Measurements from ENCODE around the gene AIPL1. TPM values are rescaled to one million over a fixed set of nuclear protein-coding genes. Genes with fewer than 3 reads are reported as not detected.

AIPL1 gene
- total and polyA plus RNA-seq, 2 experiments from 2014 or later: 0.17 to 0.24 TPM

GRCh38 chr17:6428207-6428965, 6.5 kb downstream of the AIPL1 start:
- Histone ChIP-seq H3K79me2 (replicated peaks; ENCODE audit: insufficient read depth) (no peaks in the 10 kb centered on the region), H3K36me3 (ENCODE audit: insufficient read depth) (0 out of 2 replicates have a peak, but pooled peaks cover 3% of the 10 kb centered on the region), H3F3A (replicated peaks; ENCODE audit: low read depth) (no peaks in the 10 kb centered on the region), H2AFZ (no peak overlapping the region), H4K20me1 (replicated peaks; ENCODE audit: insufficient read depth) (no peaks in the 10 kb centered on the region), H3K4me1 (ENCODE audit: insufficient read depth) (no peaks in the 10 kb centered on the region), H3K4me3 (no peak overlapping the region), H3K9me2 (ENCODE audit: insufficient read depth) (no peaks in the 10 kb centered on the region), H3K27me3 (ENCODE audit: insufficient read depth) (no peaks in the 10 kb centered on the region), H3K4me2 (no peak overlapping the region), H3K27ac (ENCODE audit: low read depth) (no peak overlapping the region)
- H3K4me3 Mint-ChIP-seq: no peak overlapping the region
- TF ChIP-seq NANOG (IDR thresholded peaks at IDR 0.05; ENCODE audit: borderline replicate concordance): no peak
- no peak for TF ChIP-seq CTCF (conservative IDR thresholded peaks at IDR 0.05; ENCODE audit: low read depth in 2 of 2)
- TF ChIP-seq STAT1 (IDR thresholded peaks at IDR 0.05; ENCODE audit: unreplicated experiment): no peak
- no peak for TF ChIP-seq CREB1 (CRISPR knock-in tag; IDR thresholded peaks at IDR 0.05; ENCODE audit: low read depth)
- TF ChIP-seq EZH2phosphoT487 (IDR thresholded peaks at IDR 0.05; ENCODE audit: unreplicated experiment): no peak
- no peak for TF ChIP-seq ZNF331 (CRISPR knock-in tag; IDR thresholded peaks at IDR 0.05; ENCODE audit: low read depth)
- TF ChIP-seq EZH2 (IDR thresholded peaks at IDR 0.05; ENCODE audit: low read depth, unreplicated experiment): no peak
- TF ChIP-seq ZNF114 (CRISPR knock-in tag; IDR thresholded peaks at IDR 0.05): no peak
- TF ChIP-seq REST (IDR thresholded peaks at IDR 0.05; ENCODE audit: unreplicated experiment): no peak
- no peak for TF ChIP-seq POLR2AphosphoS5 (IDR thresholded peaks at IDR 0.05; ENCODE audit: low read depth)
- TF ChIP-seq ETS1 (IDR thresholded peaks at IDR 0.05): no peak
- TF ChIP-seq ZNF462 (CRISPR knock-in tag; IDR thresholded peaks at IDR 0.05): no peak
- ATAC-seq (no peak), DNase-seq (ENCODE audit: low spot score) (no peak)
- peaks cover 20% of the 10 kb centered on the region for H3K9me3 Mint-ChIP-seq
- no peak overlapping the region for H3K27ac Mint-ChIP-seq
- peaks cover 4% of the 10 kb centered on the region for H3K27me3 Mint-ChIP-seq (ENCODE audit: insufficient read depth, low read depth, poor library complexity)
- peaks cover 13% of the 10 kb centered on the region; the same call in 2 of the 3 replicates for H3K36me3 Mint-ChIP-seq (ENCODE audit: low read depth)
- H3K4me1 Mint-ChIP-seq: no peaks in the 10 kb centered on the region; the same call in 2 of the 3 replicates
